GM12872 (cell line): ENCODE measurements around the gene TAF6.
A peak's percentile ranks its signal among the peaks of the same experiment; 100 is the strongest.

Experiments used
- TF ChIP-seq, protein P1 (sequence below): IDR thresholded peaks from 3 replicates; pipeline ENCODE4 v1.5.1; 2011; ENCODE audit warnings: low read depth, mild to moderate bottlenecking, low read length, moderate library complexity; ENCODE audit not compliant: insufficient read depth

Gene TAF6

DNA sequence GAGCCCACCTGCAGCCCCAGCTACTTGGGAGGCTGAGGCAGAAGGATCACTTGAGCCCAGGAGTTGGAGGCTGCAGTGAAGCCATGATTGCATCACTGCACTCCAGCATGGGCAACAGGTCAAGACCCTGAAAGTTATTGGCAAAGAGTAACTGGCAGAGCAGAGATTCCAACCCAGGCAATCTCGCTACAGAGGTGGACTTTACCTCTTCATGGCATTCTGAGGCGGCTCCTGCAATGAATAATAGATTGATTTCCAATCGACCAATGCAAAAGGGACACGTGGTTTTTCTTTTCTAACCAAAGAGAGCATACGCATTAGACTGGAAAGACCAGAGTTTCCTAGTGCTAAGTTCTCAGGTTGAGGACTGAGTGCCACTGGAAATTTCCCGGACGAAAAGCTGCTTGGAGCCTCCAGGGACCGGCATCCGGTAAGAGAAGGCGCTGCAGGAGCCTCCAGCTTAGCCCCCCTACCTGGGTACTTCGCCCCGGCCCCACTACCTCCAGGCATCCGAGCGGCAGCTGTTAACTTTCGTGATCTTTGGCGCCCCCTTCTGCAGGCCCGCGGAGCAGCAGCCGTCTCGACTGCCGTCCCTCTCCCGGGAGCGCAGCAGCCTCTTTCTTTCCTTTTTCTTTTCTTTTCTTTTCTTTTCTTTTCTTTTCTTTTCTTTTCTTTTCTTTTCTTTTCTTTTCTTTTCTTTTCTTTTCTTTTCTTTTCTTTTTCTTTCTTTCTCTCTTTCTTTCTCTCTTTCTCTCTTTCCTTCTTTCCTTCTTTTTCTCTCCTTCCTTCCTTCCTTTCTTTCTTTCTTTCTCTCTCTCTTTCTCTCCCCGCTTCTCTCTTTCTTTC, 11.7 kb upstream of the TAF6 start:
- TF ChIP-seq, protein P1, sequence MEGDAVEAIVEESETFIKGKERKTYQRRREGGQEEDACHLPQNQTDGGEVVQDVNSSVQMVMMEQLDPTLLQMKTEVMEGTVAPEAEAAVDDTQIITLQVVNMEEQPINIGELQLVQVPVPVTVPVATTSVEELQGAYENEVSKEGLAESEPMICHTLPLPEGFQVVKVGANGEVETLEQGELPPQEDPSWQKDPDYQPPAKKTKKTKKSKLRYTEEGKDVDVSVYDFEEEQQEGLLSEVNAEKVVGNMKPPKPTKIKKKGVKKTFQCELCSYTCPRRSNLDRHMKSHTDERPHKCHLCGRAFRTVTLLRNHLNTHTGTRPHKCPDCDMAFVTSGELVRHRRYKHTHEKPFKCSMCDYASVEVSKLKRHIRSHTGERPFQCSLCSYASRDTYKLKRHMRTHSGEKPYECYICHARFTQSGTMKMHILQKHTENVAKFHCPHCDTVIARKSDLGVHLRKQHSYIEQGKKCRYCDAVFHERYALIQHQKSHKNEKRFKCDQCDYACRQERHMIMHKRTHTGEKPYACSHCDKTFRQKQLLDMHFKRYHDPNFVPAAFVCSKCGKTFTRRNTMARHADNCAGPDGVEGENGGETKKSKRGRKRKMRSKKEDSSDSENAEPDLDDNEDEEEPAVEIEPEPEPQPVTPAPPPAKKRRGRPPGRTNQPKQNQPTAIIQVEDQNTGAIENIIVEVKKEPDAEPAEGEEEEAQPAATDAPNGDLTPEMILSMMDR, result peak; percentile 85

DNA sequence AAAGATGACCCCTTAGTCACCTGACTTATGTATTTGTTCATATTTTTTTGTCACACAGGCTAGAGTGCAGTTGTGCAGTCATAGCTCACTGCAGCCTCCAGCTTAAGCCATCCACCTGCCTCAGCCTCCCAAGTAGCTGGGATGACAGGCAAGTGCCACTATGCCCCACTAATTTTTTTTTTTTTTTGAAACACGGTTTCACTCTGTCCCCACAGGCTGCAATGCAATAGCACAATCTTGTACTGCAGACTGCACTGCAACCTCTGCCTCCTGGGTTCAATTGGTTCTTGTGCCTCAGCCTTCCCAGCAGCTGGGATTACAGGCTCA, 9.4 kb upstream of the TAF6 start:
- TF ChIP-seq, protein P1, result no peak

DNA sequence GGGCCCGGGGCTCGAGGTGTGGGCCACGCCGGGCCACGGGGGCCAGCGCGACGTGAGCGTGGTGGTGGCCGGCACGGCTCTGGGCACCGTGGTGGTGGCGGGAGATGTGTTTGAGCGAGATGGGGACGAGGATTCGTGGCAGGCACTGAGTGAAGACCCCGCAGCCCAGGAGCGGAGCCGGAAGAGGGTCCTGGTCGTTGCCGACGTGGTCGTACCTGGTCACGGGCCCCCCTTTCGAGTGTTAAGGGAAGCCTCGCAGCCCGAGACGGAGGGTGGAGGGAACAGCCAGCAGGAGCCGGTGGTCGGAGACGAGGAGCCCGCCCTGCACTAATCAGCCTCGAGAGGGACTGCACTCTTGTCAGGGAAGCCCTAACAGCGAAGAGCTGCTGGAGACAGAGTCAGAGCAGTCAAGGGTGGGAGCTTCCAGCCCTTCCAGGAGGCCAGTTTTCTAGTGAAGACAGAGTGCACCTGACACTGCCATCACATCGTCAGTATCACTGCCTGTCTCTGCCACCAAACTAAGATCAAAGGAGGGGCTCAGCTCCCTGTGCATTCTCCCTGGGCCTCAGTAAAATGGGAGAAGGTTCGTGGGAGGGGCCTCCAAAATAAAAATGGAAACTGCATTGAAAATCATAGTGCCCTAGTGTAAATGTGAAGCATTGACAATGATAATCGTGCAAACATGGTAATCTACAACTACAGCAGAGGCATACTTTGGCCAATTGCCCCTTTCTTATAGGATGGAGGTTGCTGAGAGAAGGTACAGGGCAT, 8.9 kb upstream of the TAF6 start:
- TF ChIP-seq, protein P1, result no peak

DNA sequence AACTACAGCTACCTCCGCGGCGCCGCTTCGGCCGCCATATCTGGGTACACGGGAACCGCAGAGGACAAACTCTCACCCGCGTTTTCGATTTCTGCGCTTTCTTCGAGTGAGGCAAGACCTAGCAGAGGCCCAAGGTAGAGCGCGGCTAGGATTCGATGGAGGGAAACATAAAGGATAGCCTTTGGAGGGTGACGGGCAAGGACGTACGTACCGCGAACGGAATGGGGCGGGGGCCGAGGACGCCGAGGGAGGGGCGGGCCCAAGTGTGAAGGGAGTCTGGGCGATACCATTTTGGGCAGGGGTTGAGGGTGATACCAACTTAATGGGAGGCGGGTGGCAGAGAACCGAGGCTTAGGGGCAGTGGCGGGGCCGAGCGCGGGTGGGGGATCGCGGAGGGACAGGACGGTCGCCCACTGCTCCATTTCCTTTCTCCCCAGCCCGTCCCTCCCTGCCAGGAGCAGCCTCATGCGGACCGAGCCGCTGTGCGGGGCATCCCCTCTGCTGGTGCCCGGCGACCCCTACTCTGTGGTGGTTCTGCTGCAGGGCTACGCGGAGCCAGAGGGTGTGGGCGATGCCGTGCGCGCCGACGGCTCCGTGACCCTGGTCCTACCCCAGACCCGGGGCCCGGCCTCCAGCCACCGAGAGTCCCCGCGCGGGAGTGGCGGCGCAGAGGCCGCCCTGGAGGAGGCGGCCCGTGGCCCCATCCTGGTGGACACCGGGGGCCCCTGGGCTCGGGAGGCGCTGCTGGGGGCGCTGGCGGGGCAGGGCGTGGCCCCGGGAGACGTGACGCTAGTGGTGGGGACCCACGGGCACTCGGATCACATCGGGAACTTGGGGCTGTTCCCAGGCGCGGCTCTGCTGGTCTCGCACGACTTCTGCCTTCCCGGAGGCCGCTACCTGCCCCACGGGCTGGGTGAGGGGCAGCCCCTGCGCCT, 8.0 kb upstream of the TAF6 start, which contains the start of gene MBLAC1:
MBLAC1 (plus strand) TSS at position 37 of the 935 bp plus-strand sequence; CDS start at position 466, 429 bp downstream.
- TF ChIP-seq, protein P1, result no peak

DNA sequence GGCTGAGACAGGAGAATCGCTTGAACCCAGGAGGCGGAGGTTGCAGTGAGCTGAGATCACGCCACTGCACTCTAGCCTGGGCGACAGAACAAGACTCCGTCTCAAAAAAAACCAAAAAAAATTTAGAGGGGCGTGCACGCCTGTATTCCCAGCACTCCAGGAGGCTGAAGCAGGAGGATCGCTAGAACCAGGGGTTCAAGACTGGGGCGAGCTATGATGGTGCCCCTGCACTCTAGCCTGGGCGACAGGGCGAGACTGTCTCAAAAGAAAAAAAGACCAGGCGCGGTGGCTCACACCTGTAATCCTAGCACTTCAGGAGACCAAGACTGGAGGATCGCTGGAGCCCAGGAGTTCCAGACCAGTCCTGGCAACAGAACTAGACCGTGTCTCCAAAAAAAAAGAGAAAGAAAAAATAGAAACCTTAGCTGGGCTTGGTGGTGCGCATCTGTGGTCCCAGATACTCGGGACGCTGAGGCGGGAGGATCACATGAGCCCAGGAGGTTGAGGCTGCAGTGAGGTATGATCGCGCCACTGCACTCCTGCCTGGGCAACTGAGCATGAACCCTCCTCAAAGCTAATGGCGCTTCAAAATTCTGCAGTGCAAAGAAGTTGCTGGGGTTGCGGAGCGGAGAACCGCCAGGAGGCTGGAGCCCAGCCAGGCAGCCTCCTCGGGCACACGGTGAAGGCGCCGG, 7.2 kb upstream of the TAF6 start:
- TF ChIP-seq, protein P1, result no peak

DNA sequence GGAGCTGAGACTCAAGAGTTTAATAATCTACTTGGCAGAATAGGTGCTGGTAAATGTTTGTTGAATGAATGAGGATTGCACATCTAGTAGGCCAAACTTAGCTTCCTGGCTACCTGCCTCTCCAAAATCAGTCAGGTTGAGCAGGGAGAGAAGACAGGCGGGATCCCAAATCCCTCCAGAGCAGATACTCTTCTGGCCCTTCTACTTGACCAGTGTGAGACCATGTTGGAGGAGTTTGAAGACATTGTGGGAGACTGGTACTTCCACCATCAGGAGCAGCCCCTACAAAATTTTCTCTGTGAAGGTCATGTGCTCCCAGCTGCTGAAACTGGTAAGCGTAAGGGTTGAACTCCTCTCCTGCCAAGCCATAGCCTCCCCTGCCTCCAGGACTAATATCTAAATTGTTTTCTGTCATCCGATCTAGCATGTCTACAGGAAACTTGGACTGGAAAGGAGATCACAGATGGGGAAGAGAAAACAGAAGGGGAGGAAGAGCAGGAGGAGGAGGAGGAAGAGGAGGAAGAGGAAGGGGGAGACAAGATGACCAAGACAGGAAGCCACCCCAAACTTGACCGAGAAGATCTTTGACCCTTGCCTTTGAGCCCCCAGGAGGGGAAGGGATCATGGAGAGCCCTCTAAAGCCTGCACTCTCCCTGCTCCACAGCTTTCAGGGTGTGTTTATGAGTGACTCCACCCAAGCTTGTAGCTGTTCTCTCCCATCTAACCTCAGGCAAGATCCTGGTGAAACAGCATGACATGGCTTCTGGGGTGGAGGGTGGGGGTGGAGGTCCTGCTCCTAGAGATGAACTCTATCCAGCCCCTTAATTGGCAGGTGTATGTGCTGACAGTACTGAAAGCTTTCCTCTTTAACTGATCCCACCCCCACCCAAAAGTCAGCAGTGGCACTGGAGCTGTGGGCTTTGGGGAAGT, 5.4 kb upstream of the TAF6 start:
- TF ChIP-seq, protein P1, result no peak
